ENCODE data around the gene STAP1. TPM values are rescaled to one million over a fixed set of nuclear protein-coding genes. Genes with fewer than 3 reads are reported as not detected.

The STAP1 gene
- total and polyA plus RNA-seq, 4 donors = 0.03 to 0.51 (median 0.29) TPM

DNA sequence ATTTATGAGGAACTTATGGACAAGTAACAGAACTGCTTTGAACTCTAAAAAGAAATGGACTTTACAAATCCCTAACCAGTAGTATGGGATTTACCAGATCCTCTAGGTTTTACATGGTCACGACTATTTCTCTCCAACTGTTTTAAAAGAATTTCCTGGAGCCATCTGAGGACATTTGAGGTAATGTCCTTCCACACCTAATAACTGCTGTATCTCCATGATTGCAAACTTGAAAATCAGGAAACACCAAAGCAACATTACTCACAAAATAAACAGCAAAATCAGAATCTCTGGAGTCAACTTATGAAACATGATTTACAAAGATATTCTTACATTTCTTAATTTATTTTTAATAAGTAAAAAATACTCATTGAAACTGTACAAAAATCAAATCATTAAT is 58.0 kb downstream of the STAP1 start:
- TF ChIP-seq TAF1 (conservative IDR thresholded peaks at IDR 0.05) (no peak), FOXA1 (IDR thresholded peaks at IDR 0.05) (no peak), SP1 (IDR thresholded peaks at IDR 0.05) (no peak), NR2F2 (IDR thresholded peaks at IDR 0.05) (no peak), RAD21 (IDR thresholded peaks at IDR 0.05) (no peak), GABPA (IDR thresholded peaks at IDR 0.05 in 1 of 2, conservative IDR thresholded peaks at IDR 0.05 in 1 of 2) (no peak), RXRA (IDR thresholded peaks at IDR 0.05) (no peak), EGR1 (IDR thresholded peaks at IDR 0.05; ENCODE audit: low read depth in 2 of 2) (no peak), HNF4G (IDR thresholded peaks at IDR 0.05) (no peak), HNF4A (conservative IDR thresholded peaks at IDR 0.05) (no peak), FOXA2 (IDR thresholded peaks at IDR 0.05) (no peak), JUND (IDR thresholded peaks at IDR 0.05) (no peak), YY1 (IDR thresholded peaks at IDR 0.05) (no peak)
- TF ChIP-seq, protein P1, sequence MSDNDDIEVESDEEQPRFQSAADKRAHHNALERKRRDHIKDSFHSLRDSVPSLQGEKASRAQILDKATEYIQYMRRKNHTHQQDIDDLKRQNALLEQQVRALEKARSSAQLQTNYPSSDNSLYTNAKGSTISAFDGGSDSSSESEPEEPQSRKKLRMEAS (IDR thresholded peaks at IDR 0.05) = no peak
- TF ChIP-seq, protein P2, sequence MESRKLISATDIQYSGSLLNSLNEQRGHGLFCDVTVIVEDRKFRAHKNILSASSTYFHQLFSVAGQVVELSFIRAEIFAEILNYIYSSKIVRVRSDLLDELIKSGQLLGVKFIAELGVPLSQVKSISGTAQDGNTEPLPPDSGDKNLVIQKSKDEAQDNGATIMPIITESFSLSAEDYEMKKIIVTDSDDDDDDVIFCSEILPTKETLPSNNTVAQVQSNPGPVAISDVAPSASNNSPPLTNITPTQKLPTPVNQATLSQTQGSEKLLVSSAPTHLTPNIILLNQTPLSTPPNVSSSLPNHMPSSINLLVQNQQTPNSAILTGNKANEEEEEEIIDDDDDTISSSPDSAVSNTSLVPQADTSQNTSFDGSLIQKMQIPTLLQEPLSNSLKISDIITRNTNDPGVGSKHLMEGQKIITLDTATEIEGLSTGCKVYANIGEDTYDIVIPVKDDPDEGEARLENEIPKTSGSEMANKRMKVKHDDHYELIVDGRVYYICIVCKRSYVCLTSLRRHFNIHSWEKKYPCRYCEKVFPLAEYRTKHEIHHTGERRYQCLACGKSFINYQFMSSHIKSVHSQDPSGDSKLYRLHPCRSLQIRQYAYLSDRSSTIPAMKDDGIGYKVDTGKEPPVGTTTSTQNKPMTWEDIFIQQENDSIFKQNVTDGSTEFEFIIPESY (IDR thresholded peaks at IDR 0.05) = no peak
- TF ChIP-seq, protein P3, sequence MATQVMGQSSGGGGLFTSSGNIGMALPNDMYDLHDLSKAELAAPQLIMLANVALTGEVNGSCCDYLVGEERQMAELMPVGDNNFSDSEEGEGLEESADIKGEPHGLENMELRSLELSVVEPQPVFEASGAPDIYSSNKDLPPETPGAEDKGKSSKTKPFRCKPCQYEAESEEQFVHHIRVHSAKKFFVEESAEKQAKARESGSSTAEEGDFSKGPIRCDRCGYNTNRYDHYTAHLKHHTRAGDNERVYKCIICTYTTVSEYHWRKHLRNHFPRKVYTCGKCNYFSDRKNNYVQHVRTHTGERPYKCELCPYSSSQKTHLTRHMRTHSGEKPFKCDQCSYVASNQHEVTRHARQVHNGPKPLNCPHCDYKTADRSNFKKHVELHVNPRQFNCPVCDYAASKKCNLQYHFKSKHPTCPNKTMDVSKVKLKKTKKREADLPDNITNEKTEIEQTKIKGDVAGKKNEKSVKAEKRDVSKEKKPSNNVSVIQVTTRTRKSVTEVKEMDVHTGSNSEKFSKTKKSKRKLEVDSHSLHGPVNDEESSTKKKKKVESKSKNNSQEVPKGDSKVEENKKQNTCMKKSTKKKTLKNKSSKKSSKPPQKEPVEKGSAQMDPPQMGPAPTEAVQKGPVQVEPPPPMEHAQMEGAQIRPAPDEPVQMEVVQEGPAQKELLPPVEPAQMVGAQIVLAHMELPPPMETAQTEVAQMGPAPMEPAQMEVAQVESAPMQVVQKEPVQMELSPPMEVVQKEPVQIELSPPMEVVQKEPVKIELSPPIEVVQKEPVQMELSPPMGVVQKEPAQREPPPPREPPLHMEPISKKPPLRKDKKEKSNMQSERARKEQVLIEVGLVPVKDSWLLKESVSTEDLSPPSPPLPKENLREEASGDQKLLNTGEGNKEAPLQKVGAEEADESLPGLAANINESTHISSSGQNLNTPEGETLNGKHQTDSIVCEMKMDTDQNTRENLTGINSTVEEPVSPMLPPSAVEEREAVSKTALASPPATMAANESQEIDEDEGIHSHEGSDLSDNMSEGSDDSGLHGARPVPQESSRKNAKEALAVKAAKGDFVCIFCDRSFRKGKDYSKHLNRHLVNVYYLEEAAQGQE (IDR thresholded peaks at IDR 0.05) = no peak
- TF ChIP-seq, protein P4, sequence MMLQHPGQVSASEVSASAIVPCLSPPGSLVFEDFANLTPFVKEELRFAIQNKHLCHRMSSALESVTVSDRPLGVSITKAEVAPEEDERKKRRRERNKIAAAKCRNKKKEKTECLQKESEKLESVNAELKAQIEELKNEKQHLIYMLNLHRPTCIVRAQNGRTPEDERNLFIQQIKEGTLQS (IDR thresholded peaks at IDR 0.05) = no peak
- TF ChIP-seq, protein P5, sequence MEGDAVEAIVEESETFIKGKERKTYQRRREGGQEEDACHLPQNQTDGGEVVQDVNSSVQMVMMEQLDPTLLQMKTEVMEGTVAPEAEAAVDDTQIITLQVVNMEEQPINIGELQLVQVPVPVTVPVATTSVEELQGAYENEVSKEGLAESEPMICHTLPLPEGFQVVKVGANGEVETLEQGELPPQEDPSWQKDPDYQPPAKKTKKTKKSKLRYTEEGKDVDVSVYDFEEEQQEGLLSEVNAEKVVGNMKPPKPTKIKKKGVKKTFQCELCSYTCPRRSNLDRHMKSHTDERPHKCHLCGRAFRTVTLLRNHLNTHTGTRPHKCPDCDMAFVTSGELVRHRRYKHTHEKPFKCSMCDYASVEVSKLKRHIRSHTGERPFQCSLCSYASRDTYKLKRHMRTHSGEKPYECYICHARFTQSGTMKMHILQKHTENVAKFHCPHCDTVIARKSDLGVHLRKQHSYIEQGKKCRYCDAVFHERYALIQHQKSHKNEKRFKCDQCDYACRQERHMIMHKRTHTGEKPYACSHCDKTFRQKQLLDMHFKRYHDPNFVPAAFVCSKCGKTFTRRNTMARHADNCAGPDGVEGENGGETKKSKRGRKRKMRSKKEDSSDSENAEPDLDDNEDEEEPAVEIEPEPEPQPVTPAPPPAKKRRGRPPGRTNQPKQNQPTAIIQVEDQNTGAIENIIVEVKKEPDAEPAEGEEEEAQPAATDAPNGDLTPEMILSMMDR (IDR thresholded peaks at IDR 0.05; ENCODE audit: low read depth, low read length, missing input control) = no peak
- 94% methylated on average over 1 of the region's 1 CpG for WGBS
- Histone ChIP-seq H3K9ac (ENCODE audit: low read depth in 1 of 2, low read length in 2 of 2) (no peak overlapping the region), H3K9me3 (ENCODE audit: control insufficient read depth in 4 of 4, low read length in 3 of 4) (no peaks in the 10 kb centered on the region), H3K4me1 (ENCODE audit: control insufficient read depth in 4 of 4, insufficient read depth in 4 of 4, low read length in 3 of 4) (peaks cover 0 to 2% (median 2%) of the 10 kb centered on the region in 4 donors), H3K27ac (ENCODE audit: low read depth in 1 of 2, low read length in 2 of 2) (no peak overlapping the region), H3K27me3 (ENCODE audit: control insufficient read depth in 4 of 4, insufficient read depth in 4 of 4, low read length in 3 of 4) (no peaks in the 10 kb centered on the region), H3K4me3 (ENCODE audit: low read depth in 1 of 3, low read length in 3 of 3) (no peak overlapping the region), H3K36me3 (ENCODE audit: control insufficient read depth in 4 of 4, insufficient read depth in 3 of 4, low read depth in 1 of 4, low read length in 3 of 4) (peaks cover 2 to 10% (median 8%) of the 10 kb centered on the region in 4 donors)
- no peak for DNase-seq (ENCODE audit: low spot score)
